ENCODE measurements around the gene SSNA1.

The SSNA1 gene

GRCh38 chr9:137172901-137173795 lies 15.3 kb upstream of the SSNA1 start:
- no peaks in the 10 kb centered on the region for H3K36me3 ChIP-seq (ENCODE audit: control insufficient read depth, low read depth, low read length)
- no peak overlapping the region for H3K27ac ChIP-seq (ENCODE audit: low read length)
- no peak overlapping the region for H3K4me3 ChIP-seq (ENCODE audit: low read length)
- H3K27me3 ChIP-seq (ENCODE audit: control insufficient read depth, insufficient read depth, low read length) = peaks cover 79% of the 10 kb centered on the region
- H3K4me1 ChIP-seq (ENCODE audit: control insufficient read depth, low read depth, low read length) = no peaks in the 10 kb centered on the region
- no peaks in the 10 kb centered on the region for H3K9me3 ChIP-seq (ENCODE audit: control insufficient read depth, low read depth, low read length)
- H3K9ac ChIP-seq (ENCODE audit: low read length) = no peak overlapping the region

GRCh38 chr9:137173796-137174664 lies 14.4 kb upstream of the SSNA1 start:
- no peaks in the 10 kb centered on the region for H3K4me1 ChIP-seq (ENCODE audit: control insufficient read depth, low read depth, low read length)
- no peak overlapping the region for H3K27ac ChIP-seq (ENCODE audit: low read length)
- H3K9ac ChIP-seq (ENCODE audit: low read length) = no peak overlapping the region
- H3K4me3 ChIP-seq (ENCODE audit: low read length) = no peak overlapping the region
- H3K36me3 ChIP-seq (ENCODE audit: control insufficient read depth, low read depth, low read length) = no peaks in the 10 kb centered on the region
- H3K9me3 ChIP-seq (ENCODE audit: control insufficient read depth, low read depth, low read length) = no peaks in the 10 kb centered on the region
- peaks cover 70% of the 10 kb centered on the region for H3K27me3 ChIP-seq (ENCODE audit: control insufficient read depth, insufficient read depth, low read length)

- H3K4me1 ChIP-seq (ENCODE audit: control insufficient read depth, low read depth, low read length) = no peaks in the 10 kb centered on the region
These were observed 13.7 kb upstream of the SSNA1 start for GRCh38 chr9:137174722-137175293.

GRCh38 chr9:137175345-137175961 lies 13.0 kb upstream of the SSNA1 start:
- Histone ChIP-seq H3K36me3 (ENCODE audit: control insufficient read depth, low read depth, low read length) (peaks cover 7% of the 10 kb centered on the region), H3K27me3 (ENCODE audit: control insufficient read depth, insufficient read depth, low read length) (peaks cover 56% of the 10 kb centered on the region), H3K4me1 (ENCODE audit: control insufficient read depth, low read depth, low read length) (no peaks in the 10 kb centered on the region), H3K9ac (ENCODE audit: low read length) (no peak overlapping the region), H3K27ac (ENCODE audit: low read length) (no peak overlapping the region), H3K9me3 (ENCODE audit: control insufficient read depth, low read depth, low read length) (no peaks in the 10 kb centered on the region), H3K4me3 (ENCODE audit: low read length) (peak overlapping the region; percentile 6)

More at GRCh38 chr9:137174722-137175293, 13.7 kb upstream of the SSNA1 start:
- no peaks in the 10 kb centered on the region for H3K9me3 ChIP-seq (ENCODE audit: control insufficient read depth, low read depth, low read length)
- H3K4me3 ChIP-seq (ENCODE audit: low read length) = peak overlapping the region; percentile 6
- peaks cover under 1% of the 10 kb centered on the region for H3K36me3 ChIP-seq (ENCODE audit: control insufficient read depth, low read depth, low read length)
- no peak overlapping the region for H3K27ac ChIP-seq (ENCODE audit: low read length)
- peaks cover 62% of the 10 kb centered on the region for H3K27me3 ChIP-seq (ENCODE audit: control insufficient read depth, insufficient read depth, low read length)
- no peak overlapping the region for H3K9ac ChIP-seq (ENCODE audit: low read length)

GRCh38 chr9:137176302-137177182 lies 11.9 kb upstream of the SSNA1 start:
- Histone ChIP-seq H3K27ac (ENCODE audit: low read length) (no peak overlapping the region), H3K36me3 (ENCODE audit: control insufficient read depth, low read depth, low read length) (peaks cover 7% of the 10 kb centered on the region), H3K9me3 (ENCODE audit: control insufficient read depth, low read depth, low read length) (no peaks in the 10 kb centered on the region), H3K4me1 (ENCODE audit: control insufficient read depth, low read depth, low read length) (no peaks in the 10 kb centered on the region), H3K9ac (ENCODE audit: low read length) (no peak overlapping the region), H3K4me3 (ENCODE audit: low read length) (no peak overlapping the region), H3K27me3 (ENCODE audit: control insufficient read depth, insufficient read depth, low read length) (peaks cover 45% of the 10 kb centered on the region)

GRCh38 chr9:137178201-137178938 lies 10.1 kb upstream of the SSNA1 start:
- no peak overlapping the region for H3K27ac ChIP-seq (ENCODE audit: low read length)
- peaks cover 14% of the 10 kb centered on the region for H3K36me3 ChIP-seq (ENCODE audit: control insufficient read depth, low read depth, low read length)

GRCh38 chr9:137178939-137179630 lies 9.4 kb upstream of the SSNA1 start:
- no peak overlapping the region for H3K9ac ChIP-seq (ENCODE audit: low read length)
- no peaks in the 10 kb centered on the region for H3K9me3 ChIP-seq (ENCODE audit: control insufficient read depth, low read depth, low read length)
- peaks cover 19% of the 10 kb centered on the region for H3K36me3 ChIP-seq (ENCODE audit: control insufficient read depth, low read depth, low read length)
- no peak overlapping the region for H3K4me3 ChIP-seq (ENCODE audit: low read length)
- H3K27me3 ChIP-seq (ENCODE audit: control insufficient read depth, insufficient read depth, low read length) = peaks cover 21% of the 10 kb centered on the region
- H3K4me1 ChIP-seq (ENCODE audit: control insufficient read depth, low read depth, low read length) = no peaks in the 10 kb centered on the region
- no peak overlapping the region for H3K27ac ChIP-seq (ENCODE audit: low read length)

More at GRCh38 chr9:137178201-137178938, 10.1 kb upstream of the SSNA1 start:
- Histone ChIP-seq H3K27me3 (ENCODE audit: control insufficient read depth, insufficient read depth, low read length) (peaks cover 28% of the 10 kb centered on the region), H3K9ac (ENCODE audit: low read length) (no peak overlapping the region), H3K4me3 (ENCODE audit: low read length) (no peak overlapping the region), H3K9me3 (ENCODE audit: control insufficient read depth, low read depth, low read length) (no peaks in the 10 kb centered on the region), H3K4me1 (ENCODE audit: control insufficient read depth, low read depth, low read length) (no peaks in the 10 kb centered on the region)

GRCh38 chr9:137179761-137180160 lies 8.7 kb upstream of the SSNA1 start:
- no peak overlapping the region for H3K4me3 ChIP-seq (ENCODE audit: low read length)
- H3K9ac ChIP-seq (ENCODE audit: low read length) = no peak overlapping the region
- H3K27ac ChIP-seq (ENCODE audit: low read length) = no peak overlapping the region
- no peaks in the 10 kb centered on the region for H3K4me1 ChIP-seq (ENCODE audit: control insufficient read depth, low read depth, low read length)
- H3K9me3 ChIP-seq (ENCODE audit: control insufficient read depth, low read depth, low read length) = no peaks in the 10 kb centered on the region
- H3K27me3 ChIP-seq (ENCODE audit: control insufficient read depth, insufficient read depth, low read length) = peaks cover 16% of the 10 kb centered on the region
- peaks cover 19% of the 10 kb centered on the region for H3K36me3 ChIP-seq (ENCODE audit: control insufficient read depth, low read depth, low read length)

GRCh38 chr9:137180491-137180890 lies 8.0 kb upstream of the SSNA1 start:
- no peaks in the 10 kb centered on the region for H3K4me1 ChIP-seq (ENCODE audit: control insufficient read depth, low read depth, low read length)
- peaks cover 19% of the 10 kb centered on the region for H3K36me3 ChIP-seq (ENCODE audit: control insufficient read depth, low read depth, low read length)
- no peak overlapping the region for H3K9ac ChIP-seq (ENCODE audit: low read length)
- H3K27ac ChIP-seq (ENCODE audit: low read length) = no peak overlapping the region
- H3K9me3 ChIP-seq (ENCODE audit: control insufficient read depth, low read depth, low read length) = no peaks in the 10 kb centered on the region
- no peak overlapping the region for H3K4me3 ChIP-seq (ENCODE audit: low read length)
- H3K27me3 ChIP-seq (ENCODE audit: control insufficient read depth, insufficient read depth, low read length) = peaks cover 10% of the 10 kb centered on the region
